SK-N-SH (cell line): ENCODE results near the gene CRIP2. TPM values are rescaled to one million over a fixed set of nuclear protein-coding genes. Genes with fewer than 3 reads are reported as not detected.

Experiments
- CTCF ChIA-PET: fragments of 300-600, 350-600 bp; formaldehyde crosslinking; extraction: SDS; loops from one replicate; lab custom pipeline; 2021; lab: Yijun Ruan, JAX
- POLR2A ChIA-PET: fragments of 350-600 bp; sonication (Branson Sonifier 250); formaldehyde crosslinking; extraction: SDS; loops from one replicate; lab custom pipeline; 2020; ENCODE audit warnings: antibody characterized with exemption, inconsistent platforms; lab: Yijun Ruan, JAX
- DNase-seq: peaks from one replicate; pipeline ENCODE4 v3.0.0; 2012
- H2AFZ ChIP-seq: fragments of 200-600 bp; sonication (generic); 2 replicates; pipeline ENCODE4 v1.8.1; 2016; ENCODE audit warnings: antibody characterized with exemption, mild to moderate bottlenecking, low read depth
- H3F3A ChIP-seq: fragments of 200-600 bp; sonication (generic); replicated peaks from 2 replicates; pipeline ENCODE3; 2016; ENCODE audit warnings: antibody characterized with exemption, mild to moderate bottlenecking; ENCODE audit not compliant: insufficient read depth
- H3K27ac ChIP-seq, 2 experiments: fragments of 200-500 bp in 1 of 2; fragments of 200-600 bp in 1 of 2; sonication (Bioruptor generic) in 1 of 2; sonication (generic), shearing (Covaris generic) in 1 of 2; 2 replicates each; pipeline versions ENCODE4 v1.5.1 to v1.6.1; 2014 to 2016; ENCODE audit warnings: low read depth in 2 of 2, inconsistent platforms in 1 of 2, low read length in 1 of 2, mild to moderate bottlenecking in 1 of 2, mixed read lengths in 1 of 2
- H3K27me3 ChIP-seq: fragments of 200-600 bp; sonication (generic), shearing (Covaris generic); 2 replicates; pipeline ENCODE4 v1.6.1; 2016; ENCODE audit warnings: mixed run types; ENCODE audit not compliant: insufficient read depth
- H3K36me3 ChIP-seq, 2 experiments: fragments of 200-500 bp in 1 of 2; fragments of 200-600 bp in 1 of 2; sonication (Bioruptor generic) in 1 of 2; sonication (generic) in 1 of 2; replicated peaks in 1 of 2; 2 replicates each; pipeline versions ENCODE3 to v1.5.1; 2014 to 2016; ENCODE audit warnings: low read length in 1 of 2, mild to moderate bottlenecking in 1 of 2; ENCODE audit not compliant: insufficient read depth in 2 of 2, control insufficient read depth in 1 of 2
- H3K4me1 ChIP-seq, 2 experiments: fragments of 200-500 bp in 1 of 2; fragments of 200-600 bp in 1 of 2; sonication (Bioruptor generic) in 1 of 2; sonication (generic), shearing (Covaris generic) in 1 of 2; 2 replicates each; pipeline versions ENCODE4 v1.5.1 to v1.6.1; 2014 to 2016; ENCODE audit warnings: low read depth in 1 of 2, low read length in 1 of 2, mixed run types in 1 of 2; ENCODE audit not compliant: insufficient read depth in 2 of 2, control insufficient read depth in 1 of 2
- H3K4me2 ChIP-seq: fragments of 200-600 bp; sonication (generic), shearing (Covaris generic); 2 replicates; pipeline ENCODE4 v1.6.1; 2017; ENCODE audit warnings: mixed run types
- H3K4me3 ChIP-seq, 2 experiments: fragments of 200-500 bp in 1 of 2; fragments of 200-600 bp in 1 of 2; sonication (Bioruptor generic) in 1 of 2; sonication (generic), shearing (Covaris generic) in 1 of 2; 2 replicates each; pipeline versions ENCODE4 v1.5.1 to v1.8.1; 2014 to 2016; ENCODE audit warnings: low read depth in 2 of 2, inconsistent platforms in 1 of 2, low read length in 1 of 2, mild to moderate bottlenecking in 1 of 2, mixed read lengths in 1 of 2, moderate library complexity in 1 of 2
- H3K79me2 ChIP-seq: fragments of 200-600 bp; sonication (generic); 2 replicates; pipeline ENCODE4 v1.8.1; 2017; ENCODE audit warnings: mild to moderate bottlenecking; ENCODE audit not compliant: insufficient read depth
- H3K9ac ChIP-seq: fragments of 200-600 bp; sonication (generic); 2 replicates; pipeline ENCODE4 v1.6.1; 2017; ENCODE audit warnings: mixed run types
- H3K9me2 ChIP-seq: fragments of 200-600 bp; sonication (generic); 2 replicates; pipeline ENCODE4 v1.6.1; 2017; ENCODE audit warnings: mixed run types
- H3K9me3 ChIP-seq: fragments of 200-600 bp; sonication (generic); 2 replicates; pipeline ENCODE4 v1.6.1; 2017; ENCODE audit warnings: mixed run types, mild to moderate bottlenecking, moderate library complexity
- H4K20me1 ChIP-seq: fragments of 200-600 bp; sonication (generic); 2 replicates; pipeline ENCODE4 v1.6.1; 2017; ENCODE audit warnings: mild to moderate bottlenecking, mixed run types; ENCODE audit not compliant: insufficient read depth
- CHD2 ChIP-seq: fragments of 150-350 bp; IDR thresholded peaks from 2 replicates; pipeline ENCODE4 v1.6.1; 2018; ENCODE audit warnings: low read length; ENCODE audit not compliant: partially characterized antibody
- CTCF ChIP-seq: fragments of 200-600 bp; sonication (generic); IDR thresholded peaks from 2 replicates; pipeline ENCODE4 v1.6.1; 2017; ENCODE audit warnings: antibody characterized with exemption, mild to moderate bottlenecking, moderate library complexity
- EP300 ChIP-seq, 2 experiments: IDR thresholded peaks; 2 replicates each; pipeline versions ENCODE4 v1.4.0 to v1.6.1; 2012; ENCODE audit warnings: borderline replicate concordance in 1 of 2, low read depth in 1 of 2, low read length in 1 of 2
- EZH2phosphoT487 ChIP-seq: fragments of 200-600 bp; sonication (generic); IDR thresholded peaks from 2 replicates; pipeline ENCODE4 v1.6.1; 2017; ENCODE audit warnings: low read depth, mixed run types, mild to moderate bottlenecking, antibody characterized with exemption, moderate library complexity, borderline replicate concordance
- FOSL2 ChIP-seq: IDR thresholded peaks from 2 replicates; pipeline ENCODE4 v1.4.0; 2012; ENCODE audit warnings: low read depth, mild to moderate bottlenecking, moderate library complexity, borderline replicate concordance
- FOXJ3 ChIP-seq: sonication (generic); formaldehyde crosslinking; IDR thresholded peaks from 2 replicates; pipeline ENCODE4 v1.5.1; 2020; ENCODE audit warnings: mild to moderate bottlenecking, missing genetic modification reagents
- FOXM1 ChIP-seq: IDR thresholded peaks from 2 replicates; pipeline ENCODE4 v1.4.0; 2012; ENCODE audit warnings: low read depth, mild to moderate bottlenecking
- GABPA ChIP-seq: IDR thresholded peaks from 2 replicates; pipeline ENCODE4 v1.4.0; 2012; ENCODE audit warnings: low read depth, mild to moderate bottlenecking
- GATA2 ChIP-seq: sonication (generic); formaldehyde crosslinking; IDR thresholded peaks from 2 replicates; pipeline ENCODE4 v1.5.0; 2020; ENCODE audit warnings: mild to moderate bottlenecking, missing genetic modification reagents
- IRF3 ChIP-seq: fragments of 150-350 bp; IDR thresholded peaks from 2 replicates; pipeline ENCODE4 v1.6.1; 2016; ENCODE audit warnings: mild to moderate bottlenecking, low read depth, low read length
- JUND ChIP-seq: IDR thresholded peaks from 2 replicates; pipeline ENCODE4 v1.4.0; 2012
- MAX ChIP-seq: IDR thresholded peaks from 2 replicates; pipeline ENCODE4 v1.4.0; 2012; ENCODE audit warnings: low read depth
- MEF2A ChIP-seq: IDR thresholded peaks from 2 replicates; pipeline ENCODE4 v1.4.0; 2012; ENCODE audit warnings: low read depth, borderline replicate concordance
- MXI1 ChIP-seq: IDR thresholded peaks from 2 replicates; pipeline ENCODE4 v1.6.1; 2012; ENCODE audit warnings: mild to moderate bottlenecking, low read depth, low read length, improper control_type of control experiment
- NFIC ChIP-seq: IDR thresholded peaks from 2 replicates; pipeline ENCODE4 v1.4.0; 2012; ENCODE audit warnings: borderline replicate concordance
- NRF1 ChIP-seq: IDR thresholded peaks from 2 replicates; pipeline ENCODE4 v1.6.1; 2012; ENCODE audit warnings: low read depth, mild to moderate bottlenecking, low read length
- PBX3 ChIP-seq: IDR thresholded peaks from 2 replicates; pipeline ENCODE4; 2012
- POLR2AphosphoS5 ChIP-seq: IDR thresholded peaks from 2 replicates; pipeline ENCODE4 v1.6.1; 2012; ENCODE audit warnings: low read depth, low read length
- RAD21 ChIP-seq: IDR thresholded peaks from 2 replicates; pipeline ENCODE4 v1.6.1; 2012; ENCODE audit warnings: mild to moderate bottlenecking, low read length
- RCOR1 ChIP-seq: fragments of 150-350 bp; IDR thresholded peaks from 2 replicates; pipeline ENCODE4 v1.6.1; 2017; ENCODE audit warnings: antibody characterized with exemption, low read length
- RFX5 ChIP-seq: IDR thresholded peaks from 2 replicates; pipeline ENCODE4 v1.6.1; 2012; ENCODE audit warnings: mild to moderate bottlenecking, improper control_type of control experiment, low read length
- SMC3 ChIP-seq: IDR thresholded peaks from 2 replicates; pipeline ENCODE4 v1.6.1; 2012; ENCODE audit warnings: low read depth, low read length, improper control_type of control experiment
- TAF1 ChIP-seq: IDR thresholded peaks from 2 replicates; pipeline ENCODE4 v1.6.1; 2012; ENCODE audit warnings: low read depth, mild to moderate bottlenecking, low read length, moderate library complexity, borderline replicate concordance
- TCF12 ChIP-seq: IDR thresholded peaks from 2 replicates; pipeline ENCODE4 v1.4.0; 2012
- TEAD4 ChIP-seq: IDR thresholded peaks from 2 replicates; pipeline ENCODE4 v1.4.0; 2012; ENCODE audit warnings: mild to moderate bottlenecking, borderline replicate concordance; ENCODE audit not compliant: insufficient read depth
- USF1 ChIP-seq: IDR thresholded peaks from 2 replicates; pipeline ENCODE4 v1.4.0; 2012; ENCODE audit warnings: low read depth, borderline replicate concordance
- USF2 ChIP-seq: fragments of 150-350 bp; IDR thresholded peaks from 2 replicates; pipeline ENCODE4 v1.6.1; 2017; ENCODE audit warnings: antibody characterized with exemption, low read length, low read depth, borderline replicate concordance
- YY1 ChIP-seq: IDR thresholded peaks from 2 replicates; pipeline ENCODE4 v1.4.0; 2012; ENCODE audit warnings: low read depth, mild to moderate bottlenecking
- WGBS: methylation state at CpG from one replicate; pipeline ENCODE4 v1.1.6; 2017; ENCODE audit warnings: low lambda C conversion rate; 5-methylcytosine and 5-hydroxymethylcytosine counted together
- polyA plus RNA-seq, 3 experiments: library from polyadenylated mRNA; depleted of rRNA; stranded (reverse); fragments of >200 nt; gene quantifications; 2 replicates each; pipeline ENCODE4 v1.2.3, GENCODE V29; 2012

CRIP2 gene
- polyA plus RNA-seq, 1 of the 3 experiments (the other 2 are of a cell fraction) = 335 TPM

- no peaks in the 10 kb centered on the region for H3K9me3 ChIP-seq
- ChIA-PET POLR2A (interaction anchor here (1.4 to 2.0 kb wide), 3 partner anchors 10 to 18 kb away, joined by 9 to 14 read pairs (median 10); no protein-coding TSS in a partner anchor), CTCF (interaction anchor here (0.5 to 5.9 kb wide), 44 partner anchors 8 to 505 kb away, joined by 3 to 135 read pairs (median 5); partner anchors contain the start of genes BRF1, CLBA1, NUDT14 and TEX22)
- H3F3A ChIP-seq = no peaks in the 10 kb centered on the region
- no peaks in the 10 kb centered on the region for H3K27me3 ChIP-seq
- peaks cover 11% of the 10 kb centered on the region; the same call in 1 of the 2 replicates for H4K20me1 ChIP-seq
- H3K36me3 ChIP-seq = no peaks in the 10 kb centered on the region
- H3K9me2 ChIP-seq = no peaks in the 10 kb centered on the region
- H2AFZ ChIP-seq = no peak within 1 kb of the TSS; the same call in 1 of the 2 replicates
- H3K79me2 ChIP-seq = peaks cover 13% of the 10 kb centered on the region; the same call in 1 of the 2 replicates
- peak within 1 kb of the TSS; percentile 82 to 91 for H3K27ac ChIP-seq
- peak within 1 kb of the TSS; percentile 96 for H3K4me2 ChIP-seq
- peak within 1 kb of the TSS; percentile 70 to 82 for H3K4me3 ChIP-seq
- H3K9ac ChIP-seq = peak within 1 kb of the TSS; percentile 97
- peaks cover 5 to 27% of the 10 kb centered on the region in 2 experiments; a peak in 2 of 4 replicates for H3K4me1 ChIP-seq
- peak; percentile 95 for DNase-seq
- WGBS = 1% methylated on average over 33 of the region's 94 CpGs
- peak; percentile 63 for TF ChIP-seq CTCF
- TF ChIP-seq EP300 (IDR thresholded peaks at IDR 0.05; ENCODE audit: borderline replicate concordance in 1 of 2, low read depth in 1 of 2, low read length in 1 of 2) = no peak
- TF ChIP-seq TAF1 = no peak; the same call in 1 of the 2 replicates
- peak; percentile 68 for TF ChIP-seq IRF3
- TF ChIP-seq RAD21 = peak; percentile 73
- no peak for TF ChIP-seq RCOR1
- TF ChIP-seq TEAD4 = no peak
- peak; percentile 49; the same call in 1 of the 2 replicates for TF ChIP-seq YY1
- TF ChIP-seq GABPA = peak; percentile 93
- peak; percentile 40; the same call in 1 of the 2 replicates for TF ChIP-seq RFX5
- TF ChIP-seq CHD2 = peak; percentile 71
- TF ChIP-seq TCF12 = no peak; the same call in 1 of the 2 replicates
- no peak; the same call in 1 of the 2 replicates for TF ChIP-seq USF1
- peak; percentile 48 for TF ChIP-seq MAX
- TF ChIP-seq FOSL2 = no peak
- TF ChIP-seq MXI1 = peak; percentile 85; the same call in 1 of the 2 replicates
- no peak for TF ChIP-seq NFIC
- no peak; the same call in 1 of the 2 replicates for TF ChIP-seq FOXM1
- TF ChIP-seq FOXJ3 = peak; percentile 40; the same call in 1 of the 2 replicates
- no peak for TF ChIP-seq JUND
- peak; percentile 87 for TF ChIP-seq SMC3
- no peak for TF ChIP-seq EZH2phosphoT487
- TF ChIP-seq NRF1 = peak; percentile 80
- TF ChIP-seq MEF2A = no peak
- TF ChIP-seq GATA2 (CRISPR knock-in tag) = no peak
- peak; percentile 60 for TF ChIP-seq PBX3
- no peak for TF ChIP-seq USF2
- no peak for TF ChIP-seq POLR2AphosphoS5
These were observed 16.1 kb downstream of the CRIP2 start, which contains the start of gene TEDC1 for GRCh38 chr14:105490572-105491365. TEDC1 (plus strand) TSS chr14:105491246; CDS start chr14:105491376, 130 bp downstream.
